ENCODE data around the gene ASMTL. TPM values are rescaled to one million over a fixed set of nuclear protein-coding genes. Genes with fewer than 3 reads are reported as not detected.

The ASMTL gene
- total RNA-seq (2014; rRNA removed; shearing (Covaris generic); ENCODE audit: low replicate concordance) = 18.4 and 51.0 TPM in 2 replicates

- no peaks in the 10 kb centered on the region for H4K20me1 ChIP-seq (ENCODE audit: insufficient read depth, low read depth, low read length)
- H3K27me3 ChIP-seq (ENCODE audit: low read length) = no peaks in the 10 kb centered on the region
- no peaks in the 10 kb centered on the region for H3K9me2 ChIP-seq (replicated peaks; ENCODE audit: insufficient read depth, low read length)
- no peaks in the 10 kb centered on the region; the same call in 1 of the 2 replicates for H3K9me3 ChIP-seq (ENCODE audit: low read length)
- H3K4me2 ChIP-seq (ENCODE audit: low read depth, low read length, poor library complexity, severe bottlenecking) = peak within 1 kb of the TSS; percentile 80
- no peak within 1 kb of the TSS for H2AFZ ChIP-seq (ENCODE audit: low read length)
- peak within 1 kb of the TSS; percentile 95 for H3K4me3 ChIP-seq (ENCODE audit: low read length)
- peak within 1 kb of the TSS; percentile 77 for H3K27ac ChIP-seq (ENCODE audit: low read length)
- peak; percentile 100 for DNase-seq
- peaks cover 24% of the 10 kb centered on the region for H3K36me3 ChIP-seq (ENCODE audit: insufficient read depth, low read length)
- H3K4me1 ChIP-seq (ENCODE audit: low read length) = peaks cover 41% of the 10 kb centered on the region
- H3K79me2 ChIP-seq (ENCODE audit: low read length) = peaks cover 49% of the 10 kb centered on the region
- H3K9ac ChIP-seq (ENCODE audit: low read length) = peak within 1 kb of the TSS; percentile 95
These were observed at the start of gene ASMTL for GRCh38 chrX:1452516-1453394. TSS of gene ASMTL (minus strand) at chrX:1452909. CDS start at chrX:1452840, 69 bp downstream.

- H3K9me2 ChIP-seq (replicated peaks; ENCODE audit: insufficient read depth, low read length) = no peaks in the 10 kb centered on the region
- H3K27me3 ChIP-seq (ENCODE audit: low read length) = no peaks in the 10 kb centered on the region
- H3K27ac ChIP-seq (ENCODE audit: low read length) = peak overlapping the region; percentile 99
- peaks cover 10% of the 10 kb centered on the region for H3K36me3 ChIP-seq (ENCODE audit: insufficient read depth, low read length)
- peaks cover 41% of the 10 kb centered on the region for H3K79me2 ChIP-seq (ENCODE audit: low read length)
- H3K4me1 ChIP-seq (ENCODE audit: low read length) = peaks cover 71% of the 10 kb centered on the region
- H3K9ac ChIP-seq (ENCODE audit: low read length) = peak overlapping the region; percentile 61
- H3K4me3 ChIP-seq (ENCODE audit: low read length) = peak overlapping the region; percentile 46; the same call in 1 of the 2 replicates
- DNase-seq = peak; percentile 98
- no peak overlapping the region for H2AFZ ChIP-seq (ENCODE audit: low read length)
- no peaks in the 10 kb centered on the region for H3K9me3 ChIP-seq (ENCODE audit: low read length)
- H3K4me2 ChIP-seq (ENCODE audit: low read depth, low read length, poor library complexity, severe bottlenecking) = peak overlapping the region; percentile 56
- no peaks in the 10 kb centered on the region for H4K20me1 ChIP-seq (ENCODE audit: insufficient read depth, low read depth, low read length)
These were observed 49.5 kb upstream of the ASMTL start for GRCh38 chrX:1502241-1502640.

DNA sequence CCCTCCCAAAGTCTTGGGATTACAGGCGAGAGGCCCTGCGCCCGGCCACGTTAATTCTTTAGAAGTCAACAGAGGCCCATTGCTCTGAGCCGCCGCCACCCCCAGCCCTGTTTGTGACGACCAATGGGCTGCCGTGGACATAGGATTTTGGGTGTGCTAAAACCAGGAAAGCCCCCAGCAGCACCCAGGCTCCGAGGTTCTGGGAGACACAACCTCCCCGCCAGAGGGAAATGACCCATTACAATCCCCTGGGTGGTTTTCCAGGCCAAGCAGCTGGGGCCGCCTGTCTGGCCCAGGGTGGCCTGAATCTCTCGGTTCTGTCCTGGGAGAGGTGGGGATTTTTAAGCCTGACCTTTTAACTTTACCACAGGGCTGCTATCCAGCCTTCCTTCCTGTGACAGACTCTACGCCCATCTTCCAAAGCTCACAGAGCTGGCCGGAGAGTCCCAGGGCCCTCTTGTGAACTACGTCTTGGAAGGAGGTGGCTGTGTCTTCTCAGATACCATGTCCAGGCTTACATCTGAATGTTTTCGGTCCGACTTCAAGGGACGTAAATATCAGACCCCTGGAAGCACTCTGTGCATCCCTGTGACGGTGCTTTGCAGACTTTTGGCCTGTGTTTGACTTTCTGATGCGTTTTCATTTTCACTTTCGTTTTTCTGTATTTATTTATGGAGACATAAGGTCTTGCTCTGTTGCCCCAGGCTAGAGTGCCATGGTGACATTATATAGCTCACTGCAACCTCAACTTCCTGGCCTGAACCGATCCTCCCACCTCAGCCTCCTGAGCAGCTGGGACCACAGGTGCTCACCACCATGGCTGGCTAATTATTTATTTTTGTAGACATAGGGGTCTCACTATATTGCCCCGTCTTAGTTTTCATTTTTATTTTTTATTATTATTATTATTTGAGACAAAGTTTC, 48.3 kb upstream of the ASMTL start:
- Histone ChIP-seq H3K36me3 (ENCODE audit: insufficient read depth, low read length) (peaks cover 10% of the 10 kb centered on the region), H3K4me2 (ENCODE audit: low read depth, low read length, poor library complexity, severe bottlenecking) (no peak overlapping the region), H3K27ac (ENCODE audit: low read length) (peak overlapping the region; percentile 99), H3K9me2 (replicated peaks; ENCODE audit: insufficient read depth, low read length) (no peaks in the 10 kb centered on the region), H3K9me3 (ENCODE audit: low read length) (no peaks in the 10 kb centered on the region), H3K79me2 (ENCODE audit: low read length) (peaks cover 41% of the 10 kb centered on the region), H3K4me3 (ENCODE audit: low read length) (no peak overlapping the region), H4K20me1 (ENCODE audit: insufficient read depth, low read depth, low read length) (no peaks in the 10 kb centered on the region), H3K27me3 (ENCODE audit: low read length) (no peaks in the 10 kb centered on the region), H2AFZ (ENCODE audit: low read length) (no peak overlapping the region), H3K4me1 (ENCODE audit: low read length) (peaks cover 76% of the 10 kb centered on the region), H3K9ac (ENCODE audit: low read length) (peak overlapping the region; percentile 17; the same call in 1 of the 2 replicates)
- DNase-seq = peak; percentile 73

DNA sequence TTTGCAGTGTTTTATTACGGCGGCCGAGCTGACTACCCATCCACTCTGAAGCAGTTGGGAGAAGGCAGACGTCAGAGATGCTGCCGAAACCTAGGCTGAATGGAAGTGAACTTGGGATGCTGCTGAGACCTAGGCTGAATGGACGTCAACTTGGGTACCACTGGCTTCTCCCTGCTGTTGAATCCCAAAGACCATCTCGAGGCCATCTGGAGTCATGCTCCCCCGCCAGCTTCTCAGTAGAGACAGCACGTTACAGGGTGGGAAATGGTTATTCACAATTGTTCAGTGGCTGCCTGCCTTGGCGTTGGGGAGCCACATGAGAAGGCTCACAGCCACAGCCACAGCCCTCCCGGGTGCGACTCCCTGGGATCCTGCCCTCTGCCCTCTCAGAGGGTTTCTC, 43.4 kb upstream of the ASMTL start:
- peak overlapping the region; percentile 73 for H3K9ac ChIP-seq (ENCODE audit: low read length)
- H3K27ac ChIP-seq (ENCODE audit: low read length) = peak overlapping the region; percentile 96
- H4K20me1 ChIP-seq (ENCODE audit: insufficient read depth, low read depth, low read length) = no peaks in the 10 kb centered on the region
- H3K9me2 ChIP-seq (replicated peaks; ENCODE audit: insufficient read depth, low read length) = no peaks in the 10 kb centered on the region
- 0 out of 2 replicates have a peak, but pooled peaks cover 1% of the 10 kb centered on the region for H3K9me3 ChIP-seq (ENCODE audit: low read length)
- H3K4me3 ChIP-seq (ENCODE audit: low read length) = peak overlapping the region; percentile 66; the same call in 1 of the 2 replicates
- peaks cover 11% of the 10 kb centered on the region for H3K36me3 ChIP-seq (ENCODE audit: insufficient read depth, low read length)
- no peaks in the 10 kb centered on the region for H3K27me3 ChIP-seq (ENCODE audit: low read length)
- H3K79me2 ChIP-seq (ENCODE audit: low read length) = peaks cover 21% of the 10 kb centered on the region
- no peak for DNase-seq
- H3K4me1 ChIP-seq (ENCODE audit: low read length) = peaks cover 66% of the 10 kb centered on the region
- no peak overlapping the region for H2AFZ ChIP-seq (ENCODE audit: low read length)
- peak overlapping the region; percentile 71 for H3K4me2 ChIP-seq (ENCODE audit: low read depth, low read length, poor library complexity, severe bottlenecking)

- H3K9ac ChIP-seq (ENCODE audit: low read length) = peak overlapping the region; percentile 73
These were observed 41.3 kb upstream of the ASMTL start for GRCh38 chrX:1493877-1494510.

DNA sequence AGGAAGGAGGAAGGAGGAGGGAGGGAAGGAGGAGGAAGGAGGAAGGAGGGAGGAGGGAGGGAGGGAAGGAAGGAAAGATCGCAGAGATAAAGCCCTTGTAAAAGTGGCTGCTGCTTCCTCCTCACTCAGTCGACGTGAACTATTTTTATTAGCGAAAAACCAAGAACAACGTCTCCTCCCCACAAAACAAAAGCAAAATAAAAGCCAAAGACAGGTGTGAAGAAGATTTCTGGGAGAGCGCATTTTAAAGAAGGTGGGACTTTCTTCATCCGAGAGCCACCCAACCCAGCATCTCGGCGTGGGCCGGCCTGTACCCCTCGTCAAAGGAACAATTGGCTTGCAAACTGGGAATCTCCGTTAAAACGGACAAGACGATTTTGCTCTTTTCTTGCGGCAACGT, 40.7 kb upstream of the ASMTL start:
- H3K9me3 ChIP-seq (ENCODE audit: low read length) = peaks cover 6% of the 10 kb centered on the region; the same call in 1 of the 2 replicates
- H3K79me2 ChIP-seq (ENCODE audit: low read length) = peaks cover 19% of the 10 kb centered on the region
- H2AFZ ChIP-seq (ENCODE audit: low read length) = no peak overlapping the region
- H3K4me1 ChIP-seq (ENCODE audit: low read length) = peaks cover 62% of the 10 kb centered on the region
- DNase-seq = peak; percentile 73
- peak overlapping the region; percentile 96 for H3K27ac ChIP-seq (ENCODE audit: low read length)
- H3K36me3 ChIP-seq (ENCODE audit: insufficient read depth, low read length) = peaks cover 21% of the 10 kb centered on the region
- no peaks in the 10 kb centered on the region for H4K20me1 ChIP-seq (ENCODE audit: insufficient read depth, low read depth, low read length)
- no peaks in the 10 kb centered on the region for H3K27me3 ChIP-seq (ENCODE audit: low read length)
- H3K4me3 ChIP-seq (ENCODE audit: low read length) = peak overlapping the region; percentile 66
- peak overlapping the region; percentile 71 for H3K4me2 ChIP-seq (ENCODE audit: low read depth, low read length, poor library complexity, severe bottlenecking)
- no peaks in the 10 kb centered on the region for H3K9me2 ChIP-seq (replicated peaks; ENCODE audit: insufficient read depth, low read length)
- peak overlapping the region; percentile 73 for H3K9ac ChIP-seq (ENCODE audit: low read length)

More at GRCh38 chrX:1493877-1494510, 41.3 kb upstream of the ASMTL start:
- H3K27me3 ChIP-seq (ENCODE audit: low read length) = no peaks in the 10 kb centered on the region
- H4K20me1 ChIP-seq (ENCODE audit: insufficient read depth, low read depth, low read length) = no peaks in the 10 kb centered on the region
- H2AFZ ChIP-seq (ENCODE audit: low read length) = no peak overlapping the region
- H3K79me2 ChIP-seq (ENCODE audit: low read length) = peaks cover 13% of the 10 kb centered on the region
- H3K27ac ChIP-seq (ENCODE audit: low read length) = peak overlapping the region; percentile 96
- H3K4me2 ChIP-seq (ENCODE audit: low read depth, low read length, poor library complexity, severe bottlenecking) = peak overlapping the region; percentile 71
- H3K9me3 ChIP-seq (ENCODE audit: low read length) = 0 out of 2 replicates have a peak, but pooled peaks cover 2% of the 10 kb centered on the region
- no peaks in the 10 kb centered on the region for H3K9me2 ChIP-seq (replicated peaks; ENCODE audit: insufficient read depth, low read length)
- peak; percentile 94 for DNase-seq
- H3K4me1 ChIP-seq (ENCODE audit: low read length) = peaks cover 57% of the 10 kb centered on the region
- H3K4me3 ChIP-seq (ENCODE audit: low read length) = peak overlapping the region; percentile 66
- H3K36me3 ChIP-seq (ENCODE audit: insufficient read depth, low read length) = peaks cover 15% of the 10 kb centered on the region

DNA sequence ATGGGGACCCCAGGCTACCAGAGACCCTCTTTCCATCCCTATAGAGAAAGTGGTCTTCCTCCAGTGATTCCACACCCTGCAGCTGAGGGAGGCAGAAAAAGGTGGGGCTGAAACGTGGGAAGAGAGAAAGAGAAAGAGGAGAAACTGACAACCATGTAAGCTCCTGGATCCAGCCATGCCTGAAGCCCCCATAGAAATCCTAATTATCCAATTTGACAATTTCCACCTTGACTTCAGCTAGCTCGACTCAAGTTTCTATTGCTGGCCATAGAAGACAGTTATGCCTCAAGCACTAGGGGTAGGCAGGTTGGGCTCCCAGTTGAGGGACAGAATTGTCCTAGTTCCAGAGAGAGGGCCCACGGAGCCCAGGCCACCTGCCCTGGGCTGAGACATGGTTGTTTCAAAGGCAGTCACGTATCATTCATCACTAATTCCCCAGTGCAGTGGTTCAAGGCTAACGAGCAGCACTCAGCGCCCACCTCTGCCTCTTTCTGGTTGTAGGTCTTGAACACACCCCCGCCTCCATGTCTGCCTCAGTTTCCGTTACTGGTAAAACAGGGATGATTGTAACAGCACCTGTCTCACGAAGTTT, 39.8 kb upstream of the ASMTL start:
- peak overlapping the region; percentile 44 for H3K4me3 ChIP-seq (ENCODE audit: low read length)
- peaks cover 67% of the 10 kb centered on the region for H3K4me1 ChIP-seq (ENCODE audit: low read length)
- H3K9me3 ChIP-seq (ENCODE audit: low read length) = peaks cover 6% of the 10 kb centered on the region; the same call in 1 of the 2 replicates
- H3K36me3 ChIP-seq (ENCODE audit: insufficient read depth, low read length) = peaks cover 30% of the 10 kb centered on the region
- H3K9me2 ChIP-seq (replicated peaks; ENCODE audit: insufficient read depth, low read length) = no peaks in the 10 kb centered on the region
- peak overlapping the region; percentile 96 for H3K27ac ChIP-seq (ENCODE audit: low read length)
- DNase-seq = no peak
- H3K9ac ChIP-seq (ENCODE audit: low read length) = peak overlapping the region; percentile 44
- H2AFZ ChIP-seq (ENCODE audit: low read length) = no peak overlapping the region
- H4K20me1 ChIP-seq (ENCODE audit: insufficient read depth, low read depth, low read length) = no peaks in the 10 kb centered on the region
- peak overlapping the region; percentile 57 for H3K4me2 ChIP-seq (ENCODE audit: low read depth, low read length, poor library complexity, severe bottlenecking)
- H3K27me3 ChIP-seq (ENCODE audit: low read length) = no peaks in the 10 kb centered on the region
- peaks cover 22% of the 10 kb centered on the region for H3K79me2 ChIP-seq (ENCODE audit: low read length)
